ENCODE data around the gene PRKACB. TPM values are rescaled to one million over a fixed set of nuclear protein-coding genes. Genes with fewer than 3 reads are reported as not detected.

Gene PRKACB
- total and polyA plus RNA-seq, 10 of the 15 experiments (the other 5 are each of a cell fraction or from before 2014, with no cell fraction given), result 3.1 to 9.0 (median 7.1) TPM; not detected in 1

DNA sequence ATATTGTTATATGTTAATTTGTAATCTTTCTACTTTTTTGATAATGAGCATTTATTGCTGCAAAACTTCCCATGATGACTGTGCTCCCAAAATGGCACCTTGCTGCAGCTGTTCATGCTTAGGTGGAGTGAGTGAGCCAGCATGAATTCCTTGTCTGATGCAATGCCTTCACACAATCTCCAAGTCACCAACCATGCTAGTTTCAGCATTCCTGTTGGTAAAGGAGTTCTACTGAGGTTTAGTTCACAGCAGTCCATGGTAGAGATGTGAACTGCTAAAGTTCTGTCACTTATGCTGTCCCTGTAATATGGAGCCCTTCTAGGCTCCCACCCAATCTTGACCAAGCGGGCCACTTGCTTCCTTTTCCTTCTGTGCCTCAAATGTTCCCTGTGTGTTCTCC lies 26.2 kb upstream of the PRKACB start:
- Histone ChIP-seq H3K4me2 (ENCODE audit: control insufficient read depth, insufficient read depth) (no peak overlapping the region), H3K9me3 (replicated peaks; ENCODE audit: control insufficient read depth, insufficient read depth, low read length) (no peaks in the 10 kb centered on the region), H2AFZ (ENCODE audit: control insufficient read depth, low read depth, low read length) (no peak overlapping the region), H3K9ac (ENCODE audit: control insufficient read depth, insufficient read depth, low read length) (no peak overlapping the region), H3K4me3 (no peak overlapping the region), H3K27ac (ENCODE audit: control insufficient read depth, insufficient read depth) (no peak overlapping the region), H4K20me1 (ENCODE audit: control insufficient read depth, insufficient read depth) (no peaks in the 10 kb centered on the region), H3K27me3 (replicated peaks in 1 of 2; ENCODE audit: control insufficient read depth in 2 of 2, insufficient read depth in 2 of 2, low read length in 1 of 2) (no peaks in the 10 kb centered on the region), H3K79me2 (ENCODE audit: control insufficient read depth, insufficient read depth, low read length) (no peaks in the 10 kb centered on the region), H3K36me3 (ENCODE audit: control insufficient read depth in 2 of 2, insufficient read depth in 2 of 2, low read length in 1 of 2) (no peaks in the 10 kb centered on the region; a peak in 1 of 4 replicates), H3K4me1 (ENCODE audit: control insufficient read depth, insufficient read depth, low read length) (no peaks in the 10 kb centered on the region)
- in situ Hi-C loops (cut with MboI) (no loop called here), intact Hi-C loops (cut with micrococcal nuclease; ENCODE audit: unreplicated experiment) (no loop called here)
- ATAC-seq, result no peak
- RAD21 ChIA-PET (ENCODE audit: unreplicated experiment), result no interaction called here
- DNase-seq (ENCODE audit: low read depth, low spot score), result no peak
- TF ChIP-seq TBL1XR1 (IDR thresholded peaks at IDR 0.05; ENCODE audit: low read depth, low read length) (no peak), GATAD2B (conservative IDR thresholded peaks at IDR 0.05; ENCODE audit: low read depth) (no peak), SMARCA5 (IDR thresholded peaks at IDR 0.05) (no peak), YBX1 (IDR thresholded peaks at IDR 0.05) (no peak), POU2F2 (IDR thresholded peaks at IDR 0.05; ENCODE audit: borderline replicate concordance, low read depth, low read length) (no peak)
- TF ChIP-seq, protein P1, sequence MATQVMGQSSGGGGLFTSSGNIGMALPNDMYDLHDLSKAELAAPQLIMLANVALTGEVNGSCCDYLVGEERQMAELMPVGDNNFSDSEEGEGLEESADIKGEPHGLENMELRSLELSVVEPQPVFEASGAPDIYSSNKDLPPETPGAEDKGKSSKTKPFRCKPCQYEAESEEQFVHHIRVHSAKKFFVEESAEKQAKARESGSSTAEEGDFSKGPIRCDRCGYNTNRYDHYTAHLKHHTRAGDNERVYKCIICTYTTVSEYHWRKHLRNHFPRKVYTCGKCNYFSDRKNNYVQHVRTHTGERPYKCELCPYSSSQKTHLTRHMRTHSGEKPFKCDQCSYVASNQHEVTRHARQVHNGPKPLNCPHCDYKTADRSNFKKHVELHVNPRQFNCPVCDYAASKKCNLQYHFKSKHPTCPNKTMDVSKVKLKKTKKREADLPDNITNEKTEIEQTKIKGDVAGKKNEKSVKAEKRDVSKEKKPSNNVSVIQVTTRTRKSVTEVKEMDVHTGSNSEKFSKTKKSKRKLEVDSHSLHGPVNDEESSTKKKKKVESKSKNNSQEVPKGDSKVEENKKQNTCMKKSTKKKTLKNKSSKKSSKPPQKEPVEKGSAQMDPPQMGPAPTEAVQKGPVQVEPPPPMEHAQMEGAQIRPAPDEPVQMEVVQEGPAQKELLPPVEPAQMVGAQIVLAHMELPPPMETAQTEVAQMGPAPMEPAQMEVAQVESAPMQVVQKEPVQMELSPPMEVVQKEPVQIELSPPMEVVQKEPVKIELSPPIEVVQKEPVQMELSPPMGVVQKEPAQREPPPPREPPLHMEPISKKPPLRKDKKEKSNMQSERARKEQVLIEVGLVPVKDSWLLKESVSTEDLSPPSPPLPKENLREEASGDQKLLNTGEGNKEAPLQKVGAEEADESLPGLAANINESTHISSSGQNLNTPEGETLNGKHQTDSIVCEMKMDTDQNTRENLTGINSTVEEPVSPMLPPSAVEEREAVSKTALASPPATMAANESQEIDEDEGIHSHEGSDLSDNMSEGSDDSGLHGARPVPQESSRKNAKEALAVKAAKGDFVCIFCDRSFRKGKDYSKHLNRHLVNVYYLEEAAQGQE (IDR thresholded peaks at IDR 0.05; ENCODE audit: low read depth, low read length), result no peak
- TF ChIP-seq, protein P2, sequence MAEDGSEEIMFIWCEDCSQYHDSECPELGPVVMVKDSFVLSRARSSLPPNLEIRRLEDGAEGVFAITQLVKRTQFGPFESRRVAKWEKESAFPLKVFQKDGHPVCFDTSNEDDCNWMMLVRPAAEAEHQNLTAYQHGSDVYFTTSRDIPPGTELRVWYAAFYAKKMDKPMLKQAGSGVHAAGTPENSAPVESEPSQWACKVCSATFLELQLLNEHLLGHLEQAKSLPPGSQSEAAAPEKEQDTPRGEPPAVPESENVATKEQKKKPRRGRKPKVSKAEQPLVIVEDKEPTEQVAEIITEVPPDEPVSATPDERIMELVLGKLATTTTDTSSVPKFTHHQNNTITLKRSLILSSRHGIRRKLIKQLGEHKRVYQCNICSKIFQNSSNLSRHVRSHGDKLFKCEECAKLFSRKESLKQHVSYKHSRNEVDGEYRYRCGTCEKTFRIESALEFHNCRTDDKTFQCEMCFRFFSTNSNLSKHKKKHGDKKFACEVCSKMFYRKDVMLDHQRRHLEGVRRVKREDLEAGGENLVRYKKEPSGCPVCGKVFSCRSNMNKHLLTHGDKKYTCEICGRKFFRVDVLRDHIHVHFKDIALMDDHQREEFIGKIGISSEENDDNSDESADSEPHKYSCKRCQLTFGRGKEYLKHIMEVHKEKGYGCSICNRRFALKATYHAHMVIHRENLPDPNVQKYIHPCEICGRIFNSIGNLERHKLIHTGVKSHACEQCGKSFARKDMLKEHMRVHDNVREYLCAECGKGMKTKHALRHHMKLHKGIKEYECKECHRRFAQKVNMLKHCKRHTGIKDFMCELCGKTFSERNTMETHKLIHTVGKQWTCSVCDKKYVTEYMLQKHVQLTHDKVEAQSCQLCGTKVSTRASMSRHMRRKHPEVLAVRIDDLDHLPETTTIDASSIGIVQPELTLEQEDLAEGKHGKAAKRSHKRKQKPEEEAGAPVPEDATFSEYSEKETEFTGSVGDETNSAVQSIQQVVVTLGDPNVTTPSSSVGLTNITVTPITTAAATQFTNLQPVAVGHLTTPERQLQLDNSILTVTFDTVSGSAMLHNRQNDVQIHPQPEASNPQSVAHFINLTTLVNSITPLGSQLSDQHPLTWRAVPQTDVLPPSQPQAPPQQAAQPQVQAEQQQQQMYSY (CRISPR knock-in tag; IDR thresholded peaks at IDR 0.05), result no peak
- TF ChIP-seq, protein P3, sequence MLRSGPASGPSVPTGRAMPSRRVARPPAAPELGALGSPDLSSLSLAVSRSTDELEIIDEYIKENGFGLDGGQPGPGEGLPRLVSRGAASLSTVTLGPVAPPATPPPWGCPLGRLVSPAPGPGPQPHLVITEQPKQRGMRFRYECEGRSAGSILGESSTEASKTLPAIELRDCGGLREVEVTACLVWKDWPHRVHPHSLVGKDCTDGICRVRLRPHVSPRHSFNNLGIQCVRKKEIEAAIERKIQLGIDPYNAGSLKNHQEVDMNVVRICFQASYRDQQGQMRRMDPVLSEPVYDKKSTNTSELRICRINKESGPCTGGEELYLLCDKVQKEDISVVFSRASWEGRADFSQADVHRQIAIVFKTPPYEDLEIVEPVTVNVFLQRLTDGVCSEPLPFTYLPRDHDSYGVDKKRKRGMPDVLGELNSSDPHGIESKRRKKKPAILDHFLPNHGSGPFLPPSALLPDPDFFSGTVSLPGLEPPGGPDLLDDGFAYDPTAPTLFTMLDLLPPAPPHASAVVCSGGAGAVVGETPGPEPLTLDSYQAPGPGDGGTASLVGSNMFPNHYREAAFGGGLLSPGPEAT (IDR thresholded peaks at IDR 0.05; ENCODE audit: low read depth), result no peak
- POLR2A ChIA-PET, result no interaction called here
- 100% methylated on average over 1 of the region's 1 CpG for WGBS (ENCODE audit: insufficient coverage, insufficient replicate concordance, low lambda C conversion rate, missing lambda C conversion rate)
- SMC1A ChIA-PET (ENCODE audit: uncharacterized antibody, unreplicated experiment), result interaction anchor here (1.2 kb wide), 1 partner anchor 18 kb away, joined by 3 read pairs; no protein-coding TSS in a partner anchor
- no peak for FAIRE-seq
- no TSS peak for BruUV-seq (replicated peaks)
- CTCF ChIA-PET, result no interaction called here
